PC-3 (cell line): Measurements from ENCODE around the gene RBBP8NL. TPM values are rescaled to one million over a fixed set of nuclear protein-coding genes. Genes with fewer than 3 reads are reported as not detected.

Experiments
- ATAC-seq: fragments of 200-7000 bp; cut with Tn5 transposase; 2 replicates; pipeline ENCODE4 v1.9.1; 2020; ENCODE audit warnings: mild to moderate bottlenecking, moderate library complexity
- BruUV-seq: library from RNA; stranded (reverse); fragments of 400-500 nt; replicated peaks from 2 replicates; lab custom pipeline; 2021; lab: Mats Ljungman, UMichigan
- CTCF ChIA-PET: fragments of 300-600 bp; sonication (Branson Sonifier 250); formaldehyde crosslinking; loops from one replicate; lab custom pipeline; 2022; ENCODE audit warnings: antibody characterized with exemption; lab: Charles Lee
- POLR2A ChIA-PET: fragments of 300-600 bp; sonication (Branson Sonifier 250); formaldehyde crosslinking; loops from one replicate; lab custom pipeline; 2022; ENCODE audit warnings: antibody characterized with exemption; ENCODE audit not compliant: unreplicated experiment; lab: Charles Lee
- DNase-seq: peaks from one replicate; pipeline ENCODE4 v3.0.0-alpha.2; 2015
- H2AFZ ChIP-seq: fragments of 300-600 bp; sonication (generic); 2 replicates; pipeline ENCODE4 v1.6.0; 2016; ENCODE audit warnings: antibody characterized with exemption, low read length
- H3F3A ChIP-seq: fragments of 300-600 bp; sonication (generic); one replicate; pipeline ENCODE4 v1.6.0; 2017; ENCODE audit warnings: antibody characterized with exemption, low read length, control low read depth, mild to moderate bottlenecking; ENCODE audit not compliant: unreplicated experiment
- H3K27ac ChIP-seq: fragments of 300-600 bp; sonication (generic); 2 replicates; pipeline ENCODE4 v1.5.1; 2016; ENCODE audit warnings: mild to moderate bottlenecking, low read length
- H3K27me3 ChIP-seq: fragments of 300-600 bp; sonication (generic); 2 replicates; pipeline ENCODE4 v1.6.1; 2016; ENCODE audit warnings: low read length, mixed read lengths
- H3K36me3 ChIP-seq: fragments of 300-600 bp; sonication (generic); 2 replicates; pipeline ENCODE4 v1.6.1; 2016; ENCODE audit warnings: low read depth, mixed run types, low read length, mixed read lengths
- H3K4me1 ChIP-seq: fragments of 300-600 bp; sonication (generic); 2 replicates; pipeline ENCODE4 v1.5.1; 2016; ENCODE audit warnings: low read length; ENCODE audit not compliant: insufficient read depth
- H3K4me2 ChIP-seq: fragments of 300-600 bp; sonication (generic); 2 replicates; pipeline ENCODE4 v1.6.0; 2016; ENCODE audit warnings: low read length
- H3K4me3 ChIP-seq: fragments of 300-600 bp; sonication (generic); 2 replicates; pipeline ENCODE4 v1.5.1; 2016; ENCODE audit warnings: mild to moderate bottlenecking, low read length, mixed read lengths
- H3K79me2 ChIP-seq: fragments of 300-600 bp; sonication (generic); 2 replicates; pipeline ENCODE4 v1.6.1; 2017; ENCODE audit warnings: low read length, mixed read lengths
- H3K9ac ChIP-seq: fragments of 300-600 bp; sonication (generic); 2 replicates; pipeline ENCODE4 v1.6.0; 2016; ENCODE audit warnings: mild to moderate bottlenecking, low read length
- H3K9me2 ChIP-seq: fragments of 300-600 bp; sonication (generic); replicated peaks from 2 replicates; pipeline ENCODE4 v1.6.1; 2016; ENCODE audit warnings: mixed run types, low read length, mixed read lengths
- H3K9me3 ChIP-seq: fragments of 300-600 bp; sonication (generic); 2 replicates; pipeline ENCODE4 v1.6.1; 2016; ENCODE audit warnings: low read length, mixed read lengths
- H4K20me1 ChIP-seq: fragments of 300-600 bp; sonication (generic); 2 replicates; pipeline ENCODE4 v1.6.1; 2016; ENCODE audit warnings: low read length, mixed read lengths
- EZH2 ChIP-seq: fragments of 300-600 bp; sonication (generic); IDR thresholded peaks from one replicate; pipeline ENCODE4 v1.6.1; 2017; ENCODE audit warnings: antibody characterized with exemption, mild to moderate bottlenecking, low read length; ENCODE audit not compliant: unreplicated experiment
- EZH2phosphoT487 ChIP-seq: fragments of 300-600 bp; sonication (generic); IDR thresholded peaks from 2 replicates; pipeline ENCODE4 v1.6.1; 2018; ENCODE audit warnings: mild to moderate bottlenecking, antibody characterized with exemption, low read length, borderline replicate concordance
- intact Hi-C: fragments of 100-400 bp; cut with micrococcal nuclease; formaldehyde crosslinking; loops from 2 replicates; pipeline ENCODE4 v1.9.0; 2023
- total RNA-seq: library from RNA; depleted of rRNA; stranded (reverse); fragments of >200 nt; gene quantifications from 2 replicates; pipeline ENCODE4 v1.2.3, GENCODE V29; 2014
- TF ChIP-seq, protein P1 (sequence below): fragments of 300-600 bp; sonication (generic); conservative IDR thresholded peaks from 2 replicates; pipeline ENCODE4 v1.5.1; 2017; ENCODE audit warnings: antibody characterized with exemption, low read depth, mild to moderate bottlenecking, low read length

The RBBP8NL gene
- total RNA-seq, 1 experiment from 2014 or later, result 9.4 TPM

- H3K4me2 ChIP-seq, result no peak overlapping the region
- CTCF ChIA-PET, result no interaction called here
- H3K9ac ChIP-seq, result no peak overlapping the region
- ATAC-seq (no peak), DNase-seq (no peak)
- no peaks in the 10 kb centered on the region for H3K9me3 ChIP-seq
- H3K79me2 ChIP-seq, result no peaks in the 10 kb centered on the region
- no peaks in the 10 kb centered on the region for H3K9me2 ChIP-seq
- no peaks in the 10 kb centered on the region for H3K4me1 ChIP-seq
- no peaks in the 10 kb centered on the region for H4K20me1 ChIP-seq
- TF ChIP-seq, protein P1, sequence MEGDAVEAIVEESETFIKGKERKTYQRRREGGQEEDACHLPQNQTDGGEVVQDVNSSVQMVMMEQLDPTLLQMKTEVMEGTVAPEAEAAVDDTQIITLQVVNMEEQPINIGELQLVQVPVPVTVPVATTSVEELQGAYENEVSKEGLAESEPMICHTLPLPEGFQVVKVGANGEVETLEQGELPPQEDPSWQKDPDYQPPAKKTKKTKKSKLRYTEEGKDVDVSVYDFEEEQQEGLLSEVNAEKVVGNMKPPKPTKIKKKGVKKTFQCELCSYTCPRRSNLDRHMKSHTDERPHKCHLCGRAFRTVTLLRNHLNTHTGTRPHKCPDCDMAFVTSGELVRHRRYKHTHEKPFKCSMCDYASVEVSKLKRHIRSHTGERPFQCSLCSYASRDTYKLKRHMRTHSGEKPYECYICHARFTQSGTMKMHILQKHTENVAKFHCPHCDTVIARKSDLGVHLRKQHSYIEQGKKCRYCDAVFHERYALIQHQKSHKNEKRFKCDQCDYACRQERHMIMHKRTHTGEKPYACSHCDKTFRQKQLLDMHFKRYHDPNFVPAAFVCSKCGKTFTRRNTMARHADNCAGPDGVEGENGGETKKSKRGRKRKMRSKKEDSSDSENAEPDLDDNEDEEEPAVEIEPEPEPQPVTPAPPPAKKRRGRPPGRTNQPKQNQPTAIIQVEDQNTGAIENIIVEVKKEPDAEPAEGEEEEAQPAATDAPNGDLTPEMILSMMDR, result no peak
- TF ChIP-seq EZH2phosphoT487 (no peak), EZH2 (no peak)
- H3F3A ChIP-seq, result no peaks in the 10 kb centered on the region
- no peak overlapping the region for H3K4me3 ChIP-seq
- no TSS peak for BruUV-seq
- H2AFZ ChIP-seq, result no peak overlapping the region
- H3K27me3 ChIP-seq, result peaks cover 12% of the 10 kb centered on the region
- POLR2A ChIA-PET, result no interaction called here
- H3K27ac ChIP-seq, result no peak overlapping the region
- intact Hi-C loops, result no loop called here
- no peaks in the 10 kb centered on the region for H3K36me3 ChIP-seq
Observed at GRCh38 chr20:62464990-62465389, 37.7 kb upstream of the RBBP8NL start.

GRCh38 chr20:62464425-62464770, 37.1 kb upstream of the RBBP8NL start:
- ChIA-PET POLR2A (no interaction called here), CTCF (no interaction called here)
- Histone ChIP-seq H2AFZ (no peak overlapping the region), H3K4me1 (no peaks in the 10 kb centered on the region), H3K36me3 (no peaks in the 10 kb centered on the region), H3K9me2 (no peaks in the 10 kb centered on the region), H3K27ac (no peak overlapping the region), H3K9ac (no peak overlapping the region), H3K79me2 (no peaks in the 10 kb centered on the region), H4K20me1 (no peaks in the 10 kb centered on the region), H3K27me3 (peaks cover 6% of the 10 kb centered on the region), H3K9me3 (no peaks in the 10 kb centered on the region), H3K4me3 (no peak overlapping the region), H3K4me2 (no peak overlapping the region), H3F3A (no peaks in the 10 kb centered on the region)
- ATAC-seq, result no peak
- intact Hi-C loops, result no loop called here
- no TSS peak for BruUV-seq
- DNase-seq, result no peak
- TF ChIP-seq, protein P1, result no peak
- no peak for TF ChIP-seq EZH2phosphoT487
- no peak for TF ChIP-seq EZH2

GRCh38 chr20:62463651-62464424, 36.5 kb upstream of the RBBP8NL start:
- H3K4me1 ChIP-seq, result no peaks in the 10 kb centered on the region
- H3K9ac ChIP-seq, result no peak overlapping the region
- H3K4me2 ChIP-seq, result no peak overlapping the region
- TF ChIP-seq, protein P1, result no peak
- TF ChIP-seq EZH2phosphoT487 (no peak), EZH2 (no peak)
- no peaks in the 10 kb centered on the region for H3K9me2 ChIP-seq
- H3K79me2 ChIP-seq, result no peaks in the 10 kb centered on the region
- H3F3A ChIP-seq, result no peaks in the 10 kb centered on the region
- ATAC-seq (no peak), DNase-seq (no peak)
- ChIA-PET POLR2A (no interaction called here), CTCF (no interaction called here)
- peaks cover under 1% of the 10 kb centered on the region; the same call in 1 of the 2 replicates for H3K27me3 ChIP-seq
- intact Hi-C loops, result no loop called here
- H4K20me1 ChIP-seq, result no peaks in the 10 kb centered on the region
- H3K9me3 ChIP-seq, result no peaks in the 10 kb centered on the region
- H3K27ac ChIP-seq, result no peak overlapping the region
- H3K36me3 ChIP-seq, result no peaks in the 10 kb centered on the region
- no peak overlapping the region for H2AFZ ChIP-seq
- H3K4me3 ChIP-seq, result no peak overlapping the region
- BruUV-seq, result no TSS peak
